Measurements from ENCODE around the gene KCNK15.
"Not testable (repeated sequence)": the region's sequence is repeated elsewhere in the genome, so short reads cannot be mapped to it uniquely, and the experiment has no call there.

KCNK15 gene

GRCh38 chr20:44745598-44746366 lies at the start of gene KCNK15:
TSS of gene KCNK15 (plus strand) at chr20:44745865. CDS start at chr20:44745911, 46 bp downstream.
- DNase-seq (ENCODE audit: low spot score): peak; percentile 17

GRCh38 chr20:44696315-44696714 lies 49.4 kb upstream of the KCNK15 start:
- no peak for DNase-seq (ENCODE audit: low spot score)

- not testable (repeated sequence) for DNase-seq (ENCODE audit: low spot score)
Observed at GRCh38 chr20:44697041-44697440, 48.6 kb upstream of the KCNK15 start.

GRCh38 chr20:44698351-44698750 lies 47.3 kb upstream of the KCNK15 start:
- DNase-seq (ENCODE audit: low spot score): no peak

- no peak for DNase-seq (ENCODE audit: low spot score)
Observed at GRCh38 chr20:44700306-44700705, 45.4 kb upstream of the KCNK15 start.

GRCh38 chr20:44701118-44701857 lies 44.4 kb upstream of the KCNK15 start:
- no peak for DNase-seq (ENCODE audit: low spot score)

GRCh38 chr20:44701858-44702256 lies 43.8 kb upstream of the KCNK15 start:
- no peak for DNase-seq (ENCODE audit: low spot score)

- DNase-seq (ENCODE audit: low spot score): peak; percentile 40
Observed at GRCh38 chr20:44702776-44703175, 42.9 kb upstream of the KCNK15 start.

GRCh38 chr20:44703183-44703925 lies 42.3 kb upstream of the KCNK15 start:
- peak; percentile 19 for DNase-seq (ENCODE audit: low spot score)

- no peak for DNase-seq (ENCODE audit: low spot score)
Observed at GRCh38 chr20:44703956-44704488, 41.6 kb upstream of the KCNK15 start.

GRCh38 chr20:44704551-44704971 lies 41.1 kb upstream of the KCNK15 start:
- DNase-seq (ENCODE audit: low spot score): peak; percentile 47

- no peak for DNase-seq (ENCODE audit: low spot score)
Observed at GRCh38 chr20:44705364-44706094, 40.1 kb upstream of the KCNK15 start.

- DNase-seq (ENCODE audit: low spot score): peak; percentile 31
Observed at GRCh38 chr20:44706301-44707017, 39.2 kb upstream of the KCNK15 start.

GRCh38 chr20:44707018-44707579 lies 38.6 kb upstream of the KCNK15 start:
- no peak for DNase-seq (ENCODE audit: low spot score)

- no peak for DNase-seq (ENCODE audit: low spot score)
Observed at GRCh38 chr20:44709380-44709779, 36.3 kb upstream of the KCNK15 start.

GRCh38 chr20:44709797-44710196 lies 35.9 kb upstream of the KCNK15 start:
- no peak for DNase-seq (ENCODE audit: low spot score)

GRCh38 chr20:44711237-44711636 lies 34.4 kb upstream of the KCNK15 start:
- no peak for DNase-seq (ENCODE audit: low spot score)

- no peak for DNase-seq (ENCODE audit: low spot score)
Observed at GRCh38 chr20:44714102-44714700, 31.5 kb upstream of the KCNK15 start.

GRCh38 chr20:44714701-44715498 lies 30.8 kb upstream of the KCNK15 start, which contains the start of gene CCN5:
TSS of gene CCN5 (plus strand) at chr20:44715369. CDS start at chr20:44715391, 22 bp downstream.
- peak; percentile 74 for DNase-seq (ENCODE audit: low spot score)

Data from kidney tubule cell (primary cell).